Measurements from ENCODE around the gene VAV2. TPM values are rescaled to one million over a fixed set of nuclear protein-coding genes. Genes with fewer than 3 reads are reported as not detected.
A peak's percentile ranks its signal among the peaks of the same experiment; 100 is the strongest.

VAV2 gene
- total and polyA plus RNA-seq, 4 donors, result 13.0 to 28.2 (median 16.3) TPM

DNA sequence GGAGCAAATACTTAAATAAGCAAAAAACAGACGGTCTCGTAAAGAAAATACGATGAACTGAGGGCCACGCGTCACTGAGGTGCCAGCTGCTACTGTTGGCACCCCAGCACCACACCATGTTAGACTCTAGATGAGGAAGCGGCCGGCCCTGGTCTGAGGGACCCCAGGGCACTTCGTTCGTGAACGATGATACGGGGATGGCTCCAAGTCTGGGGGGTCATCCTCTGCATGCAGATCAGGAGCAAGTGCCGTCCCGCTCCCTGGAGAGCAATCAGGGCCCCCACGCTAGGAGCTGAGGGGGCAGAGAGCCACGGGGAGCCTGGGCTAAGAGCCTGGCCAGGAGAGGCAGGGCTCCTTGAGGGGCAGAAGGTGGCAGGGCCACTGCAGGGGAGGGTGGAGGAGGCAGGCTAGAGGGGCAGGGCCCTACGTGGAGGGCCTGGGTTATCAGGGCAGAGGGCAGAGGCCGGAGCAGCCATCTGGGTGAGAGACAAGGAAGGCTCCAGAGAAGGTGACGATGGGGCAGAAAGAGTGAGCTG is 278.1 kb downstream of the VAV2 start:
- H3K27ac ChIP-seq (ENCODE audit: low read depth in 1 of 2, low read length in 1 of 2), result no peak overlapping the region
- peak in 1 of 3 donors; percentile 8 for DNase-seq

DNA sequence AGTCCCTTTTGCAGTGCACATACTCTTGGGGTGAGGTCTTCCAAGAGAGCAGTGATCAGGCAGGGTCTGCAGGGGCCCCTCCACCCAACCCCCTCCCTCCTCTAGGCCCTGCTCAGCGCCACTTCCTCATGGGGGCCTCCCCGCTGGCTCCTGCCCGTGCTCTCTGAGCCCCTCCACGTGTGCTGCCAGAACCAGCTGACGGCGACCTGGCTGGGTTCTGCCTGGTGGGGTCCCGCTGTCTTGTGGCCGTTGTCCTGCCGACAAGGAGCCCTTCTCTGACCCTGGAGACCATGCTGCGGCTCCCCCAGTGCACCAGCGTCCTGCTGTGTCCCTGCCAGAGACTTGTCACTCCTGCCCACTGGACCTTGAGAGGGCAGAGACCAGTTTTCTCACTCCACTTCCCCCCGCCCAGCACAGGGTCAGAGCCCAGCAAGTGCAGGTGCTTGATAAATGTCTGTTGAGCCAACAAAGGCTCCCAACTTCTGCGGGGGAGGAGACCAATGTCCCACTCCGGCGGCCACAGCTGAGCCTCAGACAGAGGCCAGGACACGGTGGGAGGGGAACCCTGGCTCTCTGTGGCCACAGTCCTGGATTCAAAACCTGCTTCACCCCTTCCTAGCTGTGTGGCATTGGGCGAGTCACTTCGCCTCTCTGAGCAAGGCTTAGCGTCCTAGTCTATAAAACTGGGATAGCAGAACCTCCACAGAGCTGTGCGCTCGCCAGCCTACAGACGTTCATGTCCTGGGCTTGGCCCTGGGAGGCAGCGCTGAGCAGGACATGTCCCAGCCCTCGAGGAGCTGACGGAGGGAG is 278.8 kb downstream of the VAV2 start:
- WGBS, 2 donors, result 76 to 77% methylated on average over 25 of the region's 25 CpGs
- no peaks in the 10 kb centered on the region for H3K27me3 ChIP-seq (ENCODE audit: control insufficient read depth in 3 of 3, insufficient read depth in 3 of 3, low read length in 2 of 3)
- TF ChIP-seq, protein P1, sequence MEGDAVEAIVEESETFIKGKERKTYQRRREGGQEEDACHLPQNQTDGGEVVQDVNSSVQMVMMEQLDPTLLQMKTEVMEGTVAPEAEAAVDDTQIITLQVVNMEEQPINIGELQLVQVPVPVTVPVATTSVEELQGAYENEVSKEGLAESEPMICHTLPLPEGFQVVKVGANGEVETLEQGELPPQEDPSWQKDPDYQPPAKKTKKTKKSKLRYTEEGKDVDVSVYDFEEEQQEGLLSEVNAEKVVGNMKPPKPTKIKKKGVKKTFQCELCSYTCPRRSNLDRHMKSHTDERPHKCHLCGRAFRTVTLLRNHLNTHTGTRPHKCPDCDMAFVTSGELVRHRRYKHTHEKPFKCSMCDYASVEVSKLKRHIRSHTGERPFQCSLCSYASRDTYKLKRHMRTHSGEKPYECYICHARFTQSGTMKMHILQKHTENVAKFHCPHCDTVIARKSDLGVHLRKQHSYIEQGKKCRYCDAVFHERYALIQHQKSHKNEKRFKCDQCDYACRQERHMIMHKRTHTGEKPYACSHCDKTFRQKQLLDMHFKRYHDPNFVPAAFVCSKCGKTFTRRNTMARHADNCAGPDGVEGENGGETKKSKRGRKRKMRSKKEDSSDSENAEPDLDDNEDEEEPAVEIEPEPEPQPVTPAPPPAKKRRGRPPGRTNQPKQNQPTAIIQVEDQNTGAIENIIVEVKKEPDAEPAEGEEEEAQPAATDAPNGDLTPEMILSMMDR (IDR thresholded peaks at IDR 0.05; ENCODE audit: control extremely low read depth, extremely low read depth), result no peak
- no peak overlapping the region for H3K27ac ChIP-seq (ENCODE audit: low read depth in 1 of 2, low read length in 1 of 2)
- no peak overlapping the region for H3K9ac ChIP-seq (ENCODE audit: insufficient read depth in 1 of 2, low read length in 2 of 2)
- ATAC-seq (ENCODE audit: insufficient read depth, low FRiP score) (no peak), DNase-seq (peak in 1 of 3 donors; percentile 15)
- no peak overlapping the region for H3K4me3 ChIP-seq
- H3K36me3 ChIP-seq (ENCODE audit: control insufficient read depth in 4 of 4, insufficient read depth in 4 of 4, low read length in 4 of 4), result peaks cover 0 to 4% (median 0%) of the 10 kb centered on the region in 4 donors
- H3K4me1 ChIP-seq (ENCODE audit: control insufficient read depth in 5 of 5, insufficient read depth in 5 of 5, low read length in 5 of 5), result peaks cover 0 to 29% (median 9%) of the 10 kb centered on the region in 5 donors
- H3K9me3 ChIP-seq (ENCODE audit: control insufficient read depth in 4 of 4, insufficient read depth in 3 of 4, low read length in 3 of 4), result no peaks in the 10 kb centered on the region

More for the DNA sequence above, 278.1 kb downstream of the VAV2 start:
- TF ChIP-seq, protein P1 (IDR thresholded peaks at IDR 0.05; ENCODE audit: control extremely low read depth, extremely low read depth), result no peak
- H3K4me1 ChIP-seq (ENCODE audit: control insufficient read depth in 5 of 5, insufficient read depth in 5 of 5, low read length in 5 of 5), result peaks cover 0 to 29% (median 9%) of the 10 kb centered on the region in 5 donors
- 88 to 93% methylated on average over 18 of the region's 18 CpGs for WGBS, 2 donors
- no peaks in the 10 kb centered on the region for H3K9me3 ChIP-seq (ENCODE audit: control insufficient read depth in 4 of 4, insufficient read depth in 3 of 4, low read length in 3 of 4)
- no peaks in the 10 kb centered on the region for H3K27me3 ChIP-seq (ENCODE audit: control insufficient read depth in 3 of 3, insufficient read depth in 3 of 3, low read length in 2 of 3)
- H3K36me3 ChIP-seq (ENCODE audit: control insufficient read depth in 4 of 4, insufficient read depth in 4 of 4, low read length in 4 of 4), result peaks cover 0 to 4% (median 0%) of the 10 kb centered on the region in 4 donors
- H3K4me3 ChIP-seq, result no peak overlapping the region
- H3K9ac ChIP-seq (ENCODE audit: insufficient read depth in 1 of 2, low read length in 2 of 2), result no peak overlapping the region
- ATAC-seq (ENCODE audit: insufficient read depth, low FRiP score), result no peak

DNA sequence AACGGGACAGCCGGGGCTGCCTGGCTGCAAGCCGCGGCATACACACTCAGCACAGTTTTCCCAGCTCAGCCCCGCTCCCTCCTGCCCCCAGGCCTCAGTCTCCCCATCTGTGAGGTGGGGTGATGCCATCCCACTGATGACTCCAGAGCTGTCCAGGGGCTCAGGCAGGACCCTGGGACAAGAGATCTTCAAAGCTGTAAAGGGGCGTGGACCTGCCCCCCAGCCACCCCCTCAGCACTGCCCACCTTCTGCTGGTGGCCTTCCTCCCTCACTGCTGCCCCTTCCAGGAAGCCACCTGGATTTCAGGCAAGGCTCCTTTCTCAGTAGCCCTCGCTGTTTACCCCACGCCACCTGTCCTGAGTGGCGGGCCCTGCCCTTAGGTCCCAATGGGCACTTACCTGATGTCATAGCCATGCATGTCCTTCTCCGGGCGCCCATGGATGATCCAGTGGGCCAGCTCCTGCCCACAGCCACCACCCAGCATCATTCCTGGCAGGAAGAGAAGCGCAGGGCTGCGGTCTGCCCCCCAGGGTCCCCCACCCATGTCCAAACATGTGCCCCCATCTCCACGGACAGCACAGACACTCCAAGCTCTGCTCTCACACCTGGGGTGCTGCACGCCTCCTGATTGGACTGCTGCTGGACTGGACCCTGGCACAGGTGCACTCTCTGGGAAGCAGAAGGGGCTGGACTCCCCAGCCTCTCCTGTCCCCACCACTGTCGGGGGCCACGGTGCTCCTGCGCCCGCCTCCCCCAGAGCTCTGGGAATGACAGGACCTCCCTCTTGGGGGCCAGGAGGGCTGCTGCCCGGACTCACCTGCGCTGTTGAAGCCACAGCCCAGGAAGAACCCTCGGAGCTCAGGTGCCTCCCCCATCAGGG is 279.7 kb downstream of the VAV2 start:
- WGBS, 2 donors, result 88 to 89% methylated on average over 22 of the region's 22 CpGs
- Histone ChIP-seq H3K9ac (ENCODE audit: insufficient read depth in 1 of 2, low read length in 2 of 2) (no peak overlapping the region), H3K4me3 (no peak overlapping the region), H3K36me3 (ENCODE audit: control insufficient read depth in 4 of 4, insufficient read depth in 4 of 4, low read length in 4 of 4) (peaks cover 0 to 4% (median 0%) of the 10 kb centered on the region in 4 donors), H3K27me3 (ENCODE audit: control insufficient read depth in 3 of 3, insufficient read depth in 3 of 3, low read length in 2 of 3) (no peaks in the 10 kb centered on the region), H3K27ac (ENCODE audit: low read depth in 1 of 2, low read length in 1 of 2) (peak overlapping the region in 1 of 2 donors; percentile 66), H3K9me3 (ENCODE audit: control insufficient read depth in 4 of 4, insufficient read depth in 3 of 4, low read length in 3 of 4) (no peaks in the 10 kb centered on the region), H3K4me1 (ENCODE audit: control insufficient read depth in 5 of 5, insufficient read depth in 5 of 5, low read length in 5 of 5) (peaks cover 0 to 32% (median 11%) of the 10 kb centered on the region in 5 donors)
- DNase-seq (no peak), ATAC-seq (ENCODE audit: insufficient read depth, low FRiP score) (no peak)
- TF ChIP-seq, protein P1 (IDR thresholded peaks at IDR 0.05; ENCODE audit: control extremely low read depth, extremely low read depth), result no peak

Other genes starting within 250 kb of the VAV2 start
- 10 to 100 TPM; 20.7 TPM for gene BRD3OS, start 33.2 kb upstream of the VAV2 start, total RNA-seq
- gene BRD3OS, start 33.2 kb upstream of the VAV2 start, polyA plus RNA-seq, result 1 to 10 TPM; 7.1 to 9.1 TPM
- 10 to 100 TPM; 33.6 to 38.5 TPM for gene BRD3, start 75.7 kb upstream of the VAV2 start, total RNA-seq
- 10 to 100 TPM in 1 of 2 donors, 1 to 10 TPM in 1; 9.1 to 10.1 TPM for gene BRD3, start 75.7 kb upstream of the VAV2 start, polyA plus RNA-seq
- 10 to 100 TPM; 15.7 to 27.3 TPM for gene WDR5, start 143.8 kb upstream of the VAV2 start, total RNA-seq
- 10 to 100 TPM; 19.7 to 23.6 TPM for gene WDR5, start 143.8 kb upstream of the VAV2 start, polyA plus RNA-seq
- gene RNU6ATAC, start 172.2 kb upstream of the VAV2 start, total RNA-seq, result 10 to 100 TPM in 1 of 2 donors, not detected in 1; 95.6 TPM
- not detected for gene RNU6ATAC, start 172.2 kb upstream of the VAV2 start, polyA plus RNA-seq